ENCODE data around the gene PALD1. TPM values are rescaled to one million over a fixed set of nuclear protein-coding genes. Genes with fewer than 3 reads are reported as not detected.

Gene PALD1
- total RNA-seq, 2 donors from 2014 or later = 17.3 to 19.7 TPM

DNA sequence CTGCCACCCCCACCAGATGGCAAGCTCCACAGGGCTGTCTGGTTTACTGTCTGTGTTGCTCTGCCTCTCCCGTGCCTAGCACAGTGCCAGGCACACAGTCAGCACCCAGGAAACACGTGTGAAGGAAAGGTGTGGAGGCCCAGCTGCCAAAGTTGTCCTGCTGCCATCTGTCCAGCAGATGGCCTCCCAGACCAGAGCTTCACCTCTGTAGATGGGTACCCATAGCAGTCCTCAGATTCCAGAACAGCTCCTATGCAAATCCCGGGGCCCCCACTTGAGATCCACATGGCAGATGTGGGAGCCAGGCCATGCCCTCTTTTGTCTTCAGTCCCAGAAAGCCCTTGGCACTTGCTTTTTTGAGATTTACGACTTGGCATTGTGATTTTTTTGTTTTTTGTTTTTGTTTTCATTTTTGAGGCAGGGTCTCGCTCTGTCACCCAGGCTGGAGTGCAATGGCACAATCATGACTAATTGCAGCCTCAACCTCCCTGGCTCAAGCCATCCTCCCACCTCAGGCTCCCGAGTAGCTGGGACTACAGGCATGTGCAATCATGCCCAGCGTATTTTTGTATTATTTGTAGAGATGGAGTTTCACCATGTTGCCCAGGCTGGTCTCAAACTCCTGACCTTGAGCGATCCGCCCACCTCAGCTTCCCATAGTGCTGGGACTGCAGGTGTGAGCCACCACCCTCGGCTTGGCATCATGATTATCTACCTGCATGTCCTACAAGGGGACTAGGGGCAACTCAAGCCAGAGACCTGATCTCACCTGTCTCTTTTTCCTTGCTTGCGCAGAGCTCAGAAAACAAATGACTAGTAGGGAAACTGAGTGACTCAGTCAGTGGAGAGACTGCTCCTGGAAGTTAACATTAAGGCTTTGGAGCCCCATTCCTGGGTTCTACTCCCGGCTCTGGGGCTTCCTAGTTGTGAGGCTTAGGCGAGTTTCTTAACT is 16.9 kb upstream of the PALD1 start:
- peaks cover 10% of the 10 kb centered on the region for H3K27me3 ChIP-seq (ENCODE audit: control insufficient read depth, insufficient read depth, low read length, poor library complexity, severe bottlenecking)
- H3K27ac ChIP-seq (ENCODE audit: low read depth, low read length) = no peak overlapping the region
- 71 to 72% methylated on average over 10 to 13 of the region's 13 CpGs for WGBS, 2 experiments (ENCODE audit: insufficient coverage in 1 of 2, insufficient read length in 1 of 2)
- no peak overlapping the region for H3K9ac ChIP-seq (ENCODE audit: extremely low read depth, low read length, poor library complexity, severe bottlenecking)
- Mint-ChIP-seq H3K27ac (no peak overlapping the region), H3K4me3 (no peak overlapping the region), H3K36me3 (ENCODE audit: low read depth) (no peaks in the 10 kb centered on the region), H3K27me3 (ENCODE audit: insufficient read depth) (peaks cover 15% of the 10 kb centered on the region), H3K9me3 (no peaks in the 10 kb centered on the region), H3K4me1 (peaks cover 23% of the 10 kb centered on the region)
- no peaks in the 10 kb centered on the region for H3K4me1 ChIP-seq (ENCODE audit: control insufficient read depth, insufficient read depth, low read length)
- H3K36me3 ChIP-seq (ENCODE audit: control insufficient read depth, insufficient read depth, low read length) = no peaks in the 10 kb centered on the region
- peak; percentile 87 for DNase-seq
- no peaks in the 10 kb centered on the region for H3K9me3 ChIP-seq (ENCODE audit: control insufficient read depth, low read length)
- H3K4me3 ChIP-seq (ENCODE audit: low read length) = no peak overlapping the region
- TF ChIP-seq, protein P1, sequence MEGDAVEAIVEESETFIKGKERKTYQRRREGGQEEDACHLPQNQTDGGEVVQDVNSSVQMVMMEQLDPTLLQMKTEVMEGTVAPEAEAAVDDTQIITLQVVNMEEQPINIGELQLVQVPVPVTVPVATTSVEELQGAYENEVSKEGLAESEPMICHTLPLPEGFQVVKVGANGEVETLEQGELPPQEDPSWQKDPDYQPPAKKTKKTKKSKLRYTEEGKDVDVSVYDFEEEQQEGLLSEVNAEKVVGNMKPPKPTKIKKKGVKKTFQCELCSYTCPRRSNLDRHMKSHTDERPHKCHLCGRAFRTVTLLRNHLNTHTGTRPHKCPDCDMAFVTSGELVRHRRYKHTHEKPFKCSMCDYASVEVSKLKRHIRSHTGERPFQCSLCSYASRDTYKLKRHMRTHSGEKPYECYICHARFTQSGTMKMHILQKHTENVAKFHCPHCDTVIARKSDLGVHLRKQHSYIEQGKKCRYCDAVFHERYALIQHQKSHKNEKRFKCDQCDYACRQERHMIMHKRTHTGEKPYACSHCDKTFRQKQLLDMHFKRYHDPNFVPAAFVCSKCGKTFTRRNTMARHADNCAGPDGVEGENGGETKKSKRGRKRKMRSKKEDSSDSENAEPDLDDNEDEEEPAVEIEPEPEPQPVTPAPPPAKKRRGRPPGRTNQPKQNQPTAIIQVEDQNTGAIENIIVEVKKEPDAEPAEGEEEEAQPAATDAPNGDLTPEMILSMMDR (conservative IDR thresholded peaks at IDR 0.05) = peak; percentile 92

DNA sequence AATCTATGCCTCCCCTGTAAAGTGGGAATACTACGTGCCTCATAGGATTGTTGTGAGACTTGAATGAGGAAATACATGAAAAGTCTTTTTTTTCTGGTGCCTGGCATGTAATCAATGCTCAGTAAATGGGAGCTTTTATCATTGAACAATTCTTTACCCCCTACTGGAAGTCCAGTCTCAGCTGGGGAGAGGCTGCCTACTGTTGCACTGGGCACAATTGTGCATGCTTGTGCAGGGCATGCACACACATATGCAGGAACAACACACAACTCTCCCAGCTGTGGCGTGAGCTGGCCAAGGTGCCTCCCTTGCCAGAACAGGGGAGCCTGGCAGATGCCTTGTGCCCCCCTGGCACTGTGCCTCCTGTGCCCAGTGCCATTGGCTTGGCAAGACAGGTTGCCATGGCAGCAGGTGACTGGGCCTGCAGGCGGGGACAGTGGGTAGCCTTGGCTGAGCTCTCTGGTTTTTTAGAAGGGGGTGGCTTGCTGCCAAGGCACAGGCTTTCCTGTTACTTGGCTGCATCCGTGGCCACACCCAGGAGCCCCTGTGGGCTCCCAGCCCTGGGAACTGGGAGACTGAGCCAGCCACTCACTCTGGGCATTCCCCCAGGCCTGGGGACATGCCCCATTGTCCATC is 16.1 kb upstream of the PALD1 start:
- Mint-ChIP-seq H3K27me3 (ENCODE audit: insufficient read depth) (peaks cover 10% of the 10 kb centered on the region), H3K4me3 (no peak overlapping the region), H3K27ac (no peak overlapping the region), H3K9me3 (no peaks in the 10 kb centered on the region), H3K4me1 (peaks cover 21% of the 10 kb centered on the region), H3K36me3 (ENCODE audit: low read depth) (no peaks in the 10 kb centered on the region)
- no peaks in the 10 kb centered on the region for H3K4me1 ChIP-seq (ENCODE audit: control insufficient read depth, insufficient read depth, low read length)
- H3K9ac ChIP-seq (ENCODE audit: extremely low read depth, low read length, poor library complexity, severe bottlenecking) = no peak overlapping the region
- no peaks in the 10 kb centered on the region for H3K36me3 ChIP-seq (ENCODE audit: control insufficient read depth, insufficient read depth, low read length)
- H3K9me3 ChIP-seq (ENCODE audit: control insufficient read depth, low read length) = no peaks in the 10 kb centered on the region
- no peak overlapping the region for H3K27ac ChIP-seq (ENCODE audit: low read depth, low read length)
- peaks cover 7% of the 10 kb centered on the region for H3K27me3 ChIP-seq (ENCODE audit: control insufficient read depth, insufficient read depth, low read length, poor library complexity, severe bottlenecking)
- TF ChIP-seq, protein P1 (conservative IDR thresholded peaks at IDR 0.05) = no peak
- no peak overlapping the region for H3K4me3 ChIP-seq (ENCODE audit: low read length)
- peak; percentile 45 for DNase-seq
- WGBS, 2 experiments (ENCODE audit: insufficient coverage in 1 of 2, insufficient read length in 1 of 2) = 90 to 94% methylated on average over 3 to 4 of the region's 4 CpGs

DNA sequence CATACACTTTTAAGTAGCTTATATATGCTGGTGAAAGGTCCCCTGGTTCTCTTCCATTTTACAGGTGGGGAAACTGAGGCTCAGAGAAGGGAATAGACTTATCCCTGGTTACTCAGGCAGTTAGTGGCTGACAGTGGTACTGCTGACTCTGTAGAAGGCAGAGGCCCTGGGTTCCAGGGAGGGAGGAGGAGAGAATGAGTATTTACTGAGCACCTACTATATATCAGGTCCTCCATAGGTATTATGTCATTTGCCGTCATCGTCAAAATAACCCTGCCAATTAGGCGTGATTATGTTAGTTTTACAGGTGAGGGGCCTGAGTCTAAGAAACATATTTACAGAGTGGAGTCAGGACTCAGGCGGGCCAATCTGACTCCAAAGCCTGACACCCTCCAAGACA is 13.3 kb upstream of the PALD1 start:
- H3K4me3 Mint-ChIP-seq = no peak overlapping the region
- 95 to 100% methylated on average over 2 to 4 of the region's 4 CpGs for WGBS, 2 experiments (ENCODE audit: insufficient coverage in 1 of 2, insufficient read length in 1 of 2)
- TF ChIP-seq, protein P1 (conservative IDR thresholded peaks at IDR 0.05) = no peak
- Histone ChIP-seq H3K27me3 (ENCODE audit: control insufficient read depth, insufficient read depth, low read length, poor library complexity, severe bottlenecking) (no peaks in the 10 kb centered on the region), H3K36me3 (ENCODE audit: control insufficient read depth, insufficient read depth, low read length) (no peaks in the 10 kb centered on the region), H3K4me3 (ENCODE audit: low read length) (no peak overlapping the region), H3K9ac (ENCODE audit: extremely low read depth, low read length, poor library complexity, severe bottlenecking) (no peak overlapping the region), H3K27ac (ENCODE audit: low read depth, low read length) (no peak overlapping the region), H3K4me1 (ENCODE audit: control insufficient read depth, insufficient read depth, low read length) (no peaks in the 10 kb centered on the region), H3K9me3 (ENCODE audit: control insufficient read depth, low read length) (no peaks in the 10 kb centered on the region)
- H3K27me3 Mint-ChIP-seq (ENCODE audit: insufficient read depth) = no peaks in the 10 kb centered on the region
- H3K27ac Mint-ChIP-seq = no peak overlapping the region
- H3K9me3 Mint-ChIP-seq = no peaks in the 10 kb centered on the region
- H3K4me1 Mint-ChIP-seq = peaks cover 15% of the 10 kb centered on the region
- no peak for DNase-seq
- no peaks in the 10 kb centered on the region for H3K36me3 Mint-ChIP-seq (ENCODE audit: low read depth)
